Ascending aorta (tissue), 2 donors: ENCODE results near the gene TMTC1. TPM values are rescaled to one million over a fixed set of nuclear protein-coding genes. Genes with fewer than 3 reads are reported as not detected.

Experiments
- DNase-seq, 2 donors: peaks; one replicate each; pipeline ENCODE4 v3.0.0-alpha.2; 2019; ENCODE audit warnings: low spot score in 2 of 2
- H3K27ac ChIP-seq, 2 donors: fragments of 200-600 bp; sonication (generic); one replicate each; pipeline ENCODE4 v1.5.1; 2016 to 2017; ENCODE audit warnings: mild to moderate bottlenecking in 1 of 2
- H3K27me3 ChIP-seq: fragments of 200-600 bp; sonication (generic); one replicate; pipeline ENCODE4 v1.5.1; 2017
- H3K36me3 ChIP-seq, 2 donors: fragments of 200-600 bp; sonication (generic); one replicate each; pipeline ENCODE4 v1.5.1; 2016
- H3K4me1 ChIP-seq, 2 donors: fragments of 200-600 bp; sonication (generic); one replicate each; pipeline ENCODE4 v1.5.1; 2016 to 2017; ENCODE audit warnings: mild to moderate bottlenecking in 1 of 2
- H3K4me3 ChIP-seq, 2 donors: fragments of 200-600 bp; sonication (generic); one replicate each; pipeline ENCODE4 v1.5.1; 2016 to 2017; ENCODE audit warnings: mild to moderate bottlenecking in 1 of 2
- H3K9me3 ChIP-seq, 2 donors: fragments of 200-600 bp; sonication (generic); one replicate each; pipeline ENCODE4 v1.5.1; 2016
- intact Hi-C: fragments of 100-400 bp; cut with DNase I; formaldehyde crosslinking; loops from one replicate; pipeline ENCODE4 v1.15.1; 2023
- total RNA-seq: library from RNA; depleted of rRNA; stranded (reverse); fragments of >200 nt; gene quantifications from one replicate; pipeline ENCODE4 v1.1.0, GENCODE V29; 2016
- TF ChIP-seq, protein P1 (sequence below), 3 experiments: fragments of 200-600 bp in 2 of 3; fragments of 450-650 bp in 1 of 3; sonication (generic) in 2 of 3; IDR thresholded peaks; one replicate each; pipeline ENCODE4 v1.5.1; 2016 to 2019; ENCODE audit warnings: antibody characterized with exemption in 3 of 3, mild to moderate bottlenecking in 1 of 3, moderate library complexity in 1 of 3

TMTC1 gene
- total RNA-seq, 1 donor from 2014 or later = 176 TPM

DNA sequence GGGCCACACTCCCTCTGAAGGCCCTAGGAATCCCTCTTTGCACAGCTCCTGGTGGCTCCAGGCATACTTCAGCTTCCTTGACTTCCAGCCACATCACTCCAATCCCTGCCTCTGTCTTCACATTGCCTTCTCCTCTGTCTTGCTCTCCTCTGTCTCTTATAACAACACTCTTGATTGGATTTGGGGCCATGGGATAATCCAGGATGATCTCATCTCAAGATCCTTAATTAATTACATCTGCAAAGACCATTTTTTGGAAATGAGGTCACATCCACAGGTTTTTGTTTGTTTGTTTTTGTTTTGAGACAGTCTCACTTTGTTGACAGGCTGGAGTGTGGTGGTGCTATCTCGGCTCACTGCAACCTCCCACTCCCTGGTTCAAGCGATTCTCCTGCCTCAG is 88.7 kb downstream of the TMTC1 start:
- TF ChIP-seq, protein P1, sequence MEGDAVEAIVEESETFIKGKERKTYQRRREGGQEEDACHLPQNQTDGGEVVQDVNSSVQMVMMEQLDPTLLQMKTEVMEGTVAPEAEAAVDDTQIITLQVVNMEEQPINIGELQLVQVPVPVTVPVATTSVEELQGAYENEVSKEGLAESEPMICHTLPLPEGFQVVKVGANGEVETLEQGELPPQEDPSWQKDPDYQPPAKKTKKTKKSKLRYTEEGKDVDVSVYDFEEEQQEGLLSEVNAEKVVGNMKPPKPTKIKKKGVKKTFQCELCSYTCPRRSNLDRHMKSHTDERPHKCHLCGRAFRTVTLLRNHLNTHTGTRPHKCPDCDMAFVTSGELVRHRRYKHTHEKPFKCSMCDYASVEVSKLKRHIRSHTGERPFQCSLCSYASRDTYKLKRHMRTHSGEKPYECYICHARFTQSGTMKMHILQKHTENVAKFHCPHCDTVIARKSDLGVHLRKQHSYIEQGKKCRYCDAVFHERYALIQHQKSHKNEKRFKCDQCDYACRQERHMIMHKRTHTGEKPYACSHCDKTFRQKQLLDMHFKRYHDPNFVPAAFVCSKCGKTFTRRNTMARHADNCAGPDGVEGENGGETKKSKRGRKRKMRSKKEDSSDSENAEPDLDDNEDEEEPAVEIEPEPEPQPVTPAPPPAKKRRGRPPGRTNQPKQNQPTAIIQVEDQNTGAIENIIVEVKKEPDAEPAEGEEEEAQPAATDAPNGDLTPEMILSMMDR (IDR thresholded peaks at IDR 0.05) = no peak
- H3K27me3 ChIP-seq = no peaks in the 10 kb centered on the region
- no peak for DNase-seq
- no peak overlapping the region for H3K4me3 ChIP-seq
- H3K4me1 ChIP-seq = no peaks in the 10 kb centered on the region
- intact Hi-C loops = no loop called here
- H3K27ac ChIP-seq = no peak overlapping the region
- H3K36me3 ChIP-seq = no peaks in the 10 kb centered on the region
- no peaks in the 10 kb centered on the region for H3K9me3 ChIP-seq

DNA sequence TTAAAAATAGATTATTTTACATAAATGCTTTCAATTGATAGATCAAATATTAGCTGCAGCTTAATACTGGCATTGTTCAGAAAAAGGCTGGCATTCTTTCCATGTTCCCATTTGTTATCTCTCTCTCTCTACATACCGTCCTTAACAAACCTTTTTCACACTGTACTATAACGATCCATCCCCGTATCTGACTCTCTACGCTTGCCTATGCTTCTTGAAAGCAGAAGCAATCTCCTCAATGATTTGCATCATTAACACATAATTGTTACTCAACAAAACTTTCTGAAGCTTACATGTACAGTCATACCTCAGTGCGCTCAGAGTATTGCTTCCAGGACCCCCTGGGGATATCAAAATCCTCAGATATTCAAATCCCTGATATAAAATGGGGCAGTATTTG is 89.7 kb downstream of the TMTC1 start:
- intact Hi-C loops = no loop called here
- DNase-seq = no peak
- Histone ChIP-seq H3K9me3 (no peaks in the 10 kb centered on the region), H3K36me3 (no peaks in the 10 kb centered on the region), H3K27ac (no peak overlapping the region), H3K27me3 (no peaks in the 10 kb centered on the region), H3K4me3 (no peak overlapping the region), H3K4me1 (no peaks in the 10 kb centered on the region)
- TF ChIP-seq, protein P1 (IDR thresholded peaks at IDR 0.05) = no peak

DNA sequence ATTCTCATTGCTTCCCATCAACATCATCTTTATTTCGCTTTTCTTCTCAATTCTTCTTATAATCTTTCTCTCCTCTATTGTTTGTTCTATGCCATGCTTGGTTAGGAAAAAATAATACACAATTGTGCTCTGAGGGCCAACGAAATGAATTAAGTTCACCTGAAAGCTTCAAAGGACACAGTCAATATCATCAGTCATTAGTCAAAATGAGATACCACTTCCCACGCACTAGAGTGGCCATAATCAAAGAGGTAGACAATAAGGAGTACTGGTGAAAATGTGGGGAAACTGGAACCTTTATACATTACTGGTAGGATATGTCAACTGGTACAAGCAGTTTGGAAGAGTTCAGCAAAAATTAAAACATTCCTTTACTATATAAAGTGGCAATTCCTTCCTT is 91.5 kb downstream of the TMTC1 start:
- H3K36me3 ChIP-seq = no peaks in the 10 kb centered on the region
- no peak for DNase-seq
- no peaks in the 10 kb centered on the region for H3K27me3 ChIP-seq
- no peak overlapping the region for H3K27ac ChIP-seq
- H3K4me1 ChIP-seq = no peaks in the 10 kb centered on the region
- no peaks in the 10 kb centered on the region for H3K9me3 ChIP-seq
- TF ChIP-seq, protein P1 (IDR thresholded peaks at IDR 0.05) = no peak
- H3K4me3 ChIP-seq = no peak overlapping the region
- intact Hi-C loops = no loop called here

DNA sequence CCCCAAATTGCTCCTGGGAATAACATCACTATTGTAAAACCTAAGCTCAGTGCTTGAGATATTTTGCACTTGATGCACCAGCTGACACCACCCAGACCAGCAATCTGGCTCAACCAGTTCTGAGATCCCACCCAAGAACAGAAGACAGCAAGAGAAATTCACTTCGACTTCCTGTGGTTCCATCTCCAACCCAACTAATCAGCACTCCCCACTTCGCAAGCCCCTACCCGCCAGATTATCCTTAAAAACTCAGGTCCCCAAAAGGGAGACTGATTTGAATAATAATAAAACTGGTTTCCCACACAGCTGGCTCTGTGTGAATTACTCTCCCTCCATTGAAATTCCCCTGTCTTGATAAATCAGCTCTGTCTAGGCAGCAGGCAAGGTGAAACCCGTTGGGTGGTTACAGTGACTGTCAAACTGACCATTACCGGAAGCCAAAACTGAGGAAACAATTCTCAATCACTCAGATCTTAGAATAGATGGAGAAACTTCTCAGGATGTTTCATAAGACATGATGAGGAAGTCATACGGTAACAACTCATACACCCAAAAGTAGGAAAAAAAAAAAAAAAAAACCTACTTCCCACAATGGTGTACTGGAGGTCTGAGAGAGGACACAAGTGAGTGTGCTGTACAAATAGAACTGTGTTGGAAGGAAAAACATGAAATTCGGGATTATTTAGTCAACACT is 92.4 kb downstream of the TMTC1 start:
- TF ChIP-seq, protein P1 (IDR thresholded peaks at IDR 0.05) = no peak
- Histone ChIP-seq H3K36me3 (no peaks in the 10 kb centered on the region), H3K4me1 (no peaks in the 10 kb centered on the region), H3K27me3 (no peaks in the 10 kb centered on the region), H3K9me3 (no peaks in the 10 kb centered on the region), H3K4me3 (no peak overlapping the region), H3K27ac (no peak overlapping the region)
- DNase-seq = no peak
- intact Hi-C loops = no loop called here

DNA sequence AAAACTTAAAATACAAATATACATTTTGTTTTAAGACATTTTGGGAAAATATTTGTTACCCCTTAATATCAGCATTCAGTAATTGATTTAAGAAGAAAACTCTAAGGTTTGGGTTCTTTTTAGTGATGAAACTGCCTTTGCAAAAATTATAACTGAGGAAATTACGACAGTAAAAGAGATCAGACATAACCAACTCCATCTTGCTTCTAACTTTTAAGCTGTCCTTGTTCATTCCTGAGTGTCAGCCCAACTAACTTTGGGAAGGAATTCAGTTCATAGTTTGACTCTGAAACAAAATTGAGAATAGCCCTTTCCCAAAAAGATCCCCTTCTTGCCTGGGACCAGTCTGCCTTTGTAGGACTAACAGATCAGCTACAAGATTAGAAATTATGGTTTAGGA is 93.0 kb downstream of the TMTC1 start:
- intact Hi-C loops = no loop called here
- Histone ChIP-seq H3K4me3 (no peak overlapping the region), H3K36me3 (no peaks in the 10 kb centered on the region), H3K4me1 (no peaks in the 10 kb centered on the region), H3K27ac (no peak overlapping the region), H3K27me3 (no peaks in the 10 kb centered on the region), H3K9me3 (no peaks in the 10 kb centered on the region)
- TF ChIP-seq, protein P1 (IDR thresholded peaks at IDR 0.05) = no peak
- DNase-seq = no peak

DNA sequence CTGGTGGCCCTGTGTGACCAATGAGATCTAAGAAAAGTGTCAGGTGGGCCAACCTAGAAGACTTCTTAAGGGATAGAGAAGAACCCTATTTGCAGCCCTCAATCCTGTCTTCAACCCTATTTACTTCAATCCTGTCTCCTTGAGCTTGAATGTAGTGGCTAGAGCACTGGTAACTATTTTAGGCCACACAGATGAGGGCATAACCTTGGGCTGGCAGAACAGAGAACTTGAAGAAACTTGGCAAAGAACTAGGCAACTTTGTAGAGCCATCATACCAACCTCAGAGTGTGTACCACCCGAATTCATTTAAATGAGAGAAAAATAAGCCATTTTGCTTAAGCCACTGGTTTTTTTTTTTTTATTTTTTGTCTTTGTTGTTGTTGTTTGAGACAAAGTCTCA is 94.8 kb downstream of the TMTC1 start:
- H3K27me3 ChIP-seq = no peaks in the 10 kb centered on the region
- no peak for DNase-seq
- intact Hi-C loops = no loop called here
- no peak overlapping the region for H3K27ac ChIP-seq
- TF ChIP-seq, protein P1 (IDR thresholded peaks at IDR 0.05) = no peak
- H3K4me1 ChIP-seq = no peaks in the 10 kb centered on the region
- H3K36me3 ChIP-seq = no peaks in the 10 kb centered on the region
- H3K9me3 ChIP-seq = no peaks in the 10 kb centered on the region
- no peak overlapping the region for H3K4me3 ChIP-seq
